NB4 (cell line): ENCODE results near the gene ARID1B.

Source experiments
- DNase-seq: peaks from one replicate; pipeline ENCODE4 v3.0.0; 2010; ENCODE audit warnings: low read depth
- H3K4me3 ChIP-seq: one replicate; pipeline ENCODE4 v1.5.1; 2011; ENCODE audit warnings: mild to moderate bottlenecking, low read depth, low read length, moderate library complexity
- CTCF ChIP-seq: IDR thresholded peaks from one replicate; pipeline ENCODE4 v1.5.1; 2012; ENCODE audit warnings: low read depth, low read length
- MAX ChIP-seq: IDR thresholded peaks from 2 replicates; pipeline ENCODE4 v1.6.1; 2011; ENCODE audit warnings: low read depth, low read length
- MYC ChIP-seq: IDR thresholded peaks from 2 replicates; pipeline ENCODE4 v1.6.1; 2011; ENCODE audit warnings: low read depth, low read length
- POLR2A ChIP-seq: IDR thresholded peaks from 2 replicates; pipeline ENCODE4 v1.6.1; 2011; ENCODE audit warnings: mild to moderate bottlenecking; ENCODE audit not compliant: insufficient read length; ENCODE audit errors: extremely low read depth

The ARID1B gene

DNA sequence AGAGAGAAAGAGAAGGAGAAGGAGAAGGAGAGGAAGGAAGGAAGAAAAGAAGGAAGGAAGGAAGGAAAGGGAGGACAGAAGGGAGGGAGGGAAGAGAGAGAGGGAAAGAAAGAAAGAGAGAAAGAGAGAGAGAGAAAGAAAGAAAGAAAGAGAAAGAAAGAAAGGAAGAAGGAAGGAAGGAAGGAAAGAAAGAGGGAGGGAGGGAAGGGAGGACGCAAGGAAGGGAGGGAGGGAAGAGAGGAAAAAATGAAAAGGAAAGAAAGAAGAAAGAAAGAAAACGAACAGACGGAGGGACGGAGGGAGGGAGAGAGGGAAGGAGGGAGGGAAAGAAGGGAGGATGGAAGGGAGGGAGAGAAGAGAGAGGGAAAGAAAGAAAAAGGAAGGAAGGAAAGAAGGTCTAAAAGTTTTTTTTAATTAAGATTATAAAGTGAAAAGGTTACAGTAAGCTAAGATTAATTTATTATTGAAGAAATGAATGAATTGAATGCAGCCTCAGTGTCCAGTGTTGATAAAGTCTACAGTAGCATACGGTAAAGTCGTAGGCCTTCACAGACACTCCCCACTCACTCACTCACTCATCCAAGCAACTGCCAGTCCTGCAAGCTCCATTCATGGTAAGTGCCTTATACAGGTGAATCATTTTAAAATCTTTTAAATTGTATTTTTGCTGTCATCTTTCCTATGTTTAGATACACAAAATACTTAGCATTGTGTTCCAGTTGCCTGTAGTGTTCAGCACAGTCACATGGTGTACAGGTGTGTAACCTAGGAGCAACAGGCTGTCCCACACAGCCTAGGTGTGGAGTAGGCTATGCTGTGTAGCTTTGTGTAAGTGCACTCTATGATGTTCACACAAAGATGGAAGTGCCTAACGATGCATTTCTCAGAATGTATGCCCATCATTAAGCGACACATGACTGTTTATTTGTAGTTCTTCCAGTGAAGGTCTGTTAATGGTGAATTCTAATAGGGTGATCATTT lies 20.3 kb upstream of the ARID1B start:
- DNase-seq = no peak
- H3K4me3 ChIP-seq = no peak overlapping the region
- no peak for TF ChIP-seq CTCF
- no peak for TF ChIP-seq POLR2A
- TF ChIP-seq MYC = no peak
- no peak for TF ChIP-seq MAX

- H3K4me3 ChIP-seq = no peak overlapping the region
- TF ChIP-seq MAX = no peak
- no peak for TF ChIP-seq POLR2A
- no peak for TF ChIP-seq CTCF
- no peak for TF ChIP-seq MYC
- DNase-seq = no peak
Measured at GRCh38 chr6:156757849-156758248, 19.3 kb upstream of the ARID1B start.

DNA sequence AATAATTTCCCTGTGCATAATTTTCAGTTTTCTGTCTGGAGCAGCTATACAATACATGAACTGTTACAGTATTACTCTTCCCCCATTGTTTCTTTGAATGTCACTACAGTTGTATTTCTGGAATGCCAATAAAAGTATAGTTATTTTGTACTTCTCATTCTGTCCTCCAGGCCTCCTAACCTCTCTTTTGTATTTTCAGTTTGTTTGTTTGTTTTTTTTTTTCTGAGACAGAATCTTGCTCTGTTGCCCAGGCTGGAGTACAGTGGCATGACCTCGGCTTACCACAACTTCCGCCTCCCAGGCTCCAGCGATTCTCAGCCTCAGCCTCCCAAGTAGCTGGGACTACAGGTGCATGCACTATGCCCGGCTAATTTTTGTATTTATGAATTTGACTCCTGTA lies 16.8 kb upstream of the ARID1B start:
- no peak for DNase-seq
- no peak for TF ChIP-seq CTCF
- no peak for TF ChIP-seq MYC
- no peak for TF ChIP-seq POLR2A
- TF ChIP-seq MAX = no peak
- no peak overlapping the region for H3K4me3 ChIP-seq

DNA sequence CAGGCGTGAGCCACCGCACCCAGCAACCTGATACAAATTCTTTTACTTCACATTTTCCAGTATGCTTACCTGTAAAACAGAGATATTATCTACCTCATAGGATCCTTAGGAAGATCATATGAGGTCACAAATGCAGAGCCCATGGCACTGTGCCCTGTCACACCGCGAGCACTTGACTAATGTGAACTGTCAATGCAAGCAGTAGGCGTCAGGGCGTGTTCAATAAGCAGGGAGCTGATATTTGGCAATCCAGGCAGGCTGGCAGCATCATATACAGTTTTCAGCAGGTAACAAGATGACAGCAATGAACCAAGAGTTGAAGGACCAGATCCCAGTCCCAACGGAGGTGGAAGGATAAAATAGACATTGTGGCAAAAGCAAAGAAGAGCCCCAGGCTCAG lies 14.6 kb upstream of the ARID1B start:
- DNase-seq = no peak
- H3K4me3 ChIP-seq = no peak overlapping the region
- TF ChIP-seq POLR2A (no peak), CTCF (no peak), MYC (no peak), MAX (no peak)

- TF ChIP-seq MAX = no peak
- no peak for TF ChIP-seq POLR2A
- no peak for TF ChIP-seq CTCF
- no peak for TF ChIP-seq MYC
- no peak overlapping the region for H3K4me3 ChIP-seq
- DNase-seq = no peak
Measured at GRCh38 chr6:156765117-156765516, 12.1 kb upstream of the ARID1B start.
